A172 (cell line): ENCODE data around the gene KCNJ12. TPM values are rescaled to one million over a fixed set of nuclear protein-coding genes. Genes with fewer than 3 reads are reported as not detected.
"Not testable (repeated sequence)": the region's sequence is repeated elsewhere in the genome, so short reads cannot be mapped to it uniquely, and the experiment has no call there.

Experiments used
- DNase-seq: peaks from one replicate; pipeline ENCODE4 v3.0.0-alpha.2; 2015; ENCODE audit warnings: low spot score
- total RNA-seq: library from RNA; depleted of rRNA; stranded (reverse); fragments of >200 nt; shearing (Covaris generic); gene quantifications from 2 replicates; pipeline ENCODE4 v1.2.3, GENCODE V29; 2014

KCNJ12 gene
- total RNA-seq, 1 experiment from 2014 or later = 0.03 TPM

GRCh38 chr17:21349358-21350050 is 26.7 kb upstream of the KCNJ12 start:
- DNase-seq = not testable (repeated sequence)

DNA sequence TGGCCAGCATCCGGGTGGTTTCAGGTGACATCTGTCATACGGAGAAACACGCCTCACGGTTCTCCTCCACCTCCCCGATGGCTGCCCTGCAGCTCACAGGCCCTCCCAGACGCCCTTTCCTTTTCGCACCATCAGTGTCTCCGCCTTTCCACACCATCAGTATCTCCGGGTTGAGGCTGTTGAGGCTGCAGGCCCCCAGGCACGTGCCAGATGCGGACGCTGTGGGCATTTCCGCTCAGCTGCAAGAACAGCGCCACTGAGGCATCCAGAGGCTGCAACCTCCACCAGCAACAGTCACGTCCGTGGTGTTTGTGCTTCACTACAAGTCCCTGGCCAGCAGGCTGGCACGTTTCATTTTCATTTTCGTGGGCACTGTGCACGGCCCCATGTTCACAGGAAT is 25.7 kb upstream of the KCNJ12 start:
- DNase-seq = not testable (repeated sequence)

GRCh38 chr17:21351366-21352065 is 24.6 kb upstream of the KCNJ12 start:
- no peak for DNase-seq

- DNase-seq = no peak
Measured at GRCh38 chr17:21352221-21352980, 23.8 kb upstream of the KCNJ12 start.

GRCh38 chr17:21352981-21353265 is 23.2 kb upstream of the KCNJ12 start:
- DNase-seq = no peak

- no peak for DNase-seq
Measured at GRCh38 chr17:21353326-21354010, 22.7 kb upstream of the KCNJ12 start.

DNA sequence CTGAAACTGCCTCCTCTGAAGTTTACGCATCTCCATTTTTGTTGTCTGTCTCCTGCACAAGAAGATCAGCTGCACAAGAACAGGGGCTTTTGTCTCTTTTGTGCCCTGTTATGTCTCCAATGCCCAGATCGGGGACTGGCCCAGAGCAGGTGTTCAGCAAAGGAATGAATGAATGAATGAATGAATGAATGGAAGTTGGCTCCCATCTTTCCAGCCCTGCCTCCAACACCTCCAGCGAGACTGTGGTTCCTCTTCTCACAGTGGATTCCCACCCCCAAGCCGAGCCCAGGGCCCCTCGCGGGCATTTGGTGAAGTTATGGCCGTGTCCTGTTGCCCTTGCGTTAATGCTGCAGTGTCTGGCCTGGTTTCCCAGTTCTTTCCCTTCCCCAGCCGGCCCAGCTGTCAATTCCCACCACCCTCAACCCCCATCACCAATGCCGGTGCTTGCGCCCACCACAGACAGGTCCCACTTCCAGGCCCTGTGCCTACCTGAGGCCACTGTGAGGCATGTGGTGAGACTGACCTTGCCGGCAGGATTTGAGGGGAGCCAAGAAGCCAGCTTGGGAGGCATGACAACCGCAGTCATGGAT is 21.3 kb upstream of the KCNJ12 start:
- DNase-seq = no peak

- DNase-seq = no peak
Measured at GRCh38 chr17:21355586-21355985, 20.6 kb upstream of the KCNJ12 start.

GRCh38 chr17:21356537-21357127 is 19.5 kb upstream of the KCNJ12 start:
- DNase-seq = no peak

DNA sequence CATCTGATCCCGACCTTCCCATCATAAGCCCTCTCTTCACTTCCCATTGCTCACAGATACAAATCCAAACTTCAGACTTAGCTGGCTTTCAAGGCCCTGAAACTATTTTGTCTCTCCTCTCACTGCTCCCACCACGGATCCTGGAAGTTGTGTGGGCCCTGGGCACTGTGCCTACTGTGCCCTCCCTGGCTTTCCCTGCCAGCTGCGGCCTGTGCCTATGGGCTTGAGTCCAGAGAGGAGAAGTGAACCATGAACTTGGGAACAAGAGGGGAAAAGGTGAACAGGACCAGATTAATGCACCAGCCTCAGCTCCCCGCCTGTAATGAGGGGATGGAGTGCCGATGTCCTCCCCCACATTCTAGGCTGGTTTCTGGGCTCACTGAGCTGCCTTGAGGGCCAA is 18.9 kb upstream of the KCNJ12 start:
- no peak for DNase-seq

DNA sequence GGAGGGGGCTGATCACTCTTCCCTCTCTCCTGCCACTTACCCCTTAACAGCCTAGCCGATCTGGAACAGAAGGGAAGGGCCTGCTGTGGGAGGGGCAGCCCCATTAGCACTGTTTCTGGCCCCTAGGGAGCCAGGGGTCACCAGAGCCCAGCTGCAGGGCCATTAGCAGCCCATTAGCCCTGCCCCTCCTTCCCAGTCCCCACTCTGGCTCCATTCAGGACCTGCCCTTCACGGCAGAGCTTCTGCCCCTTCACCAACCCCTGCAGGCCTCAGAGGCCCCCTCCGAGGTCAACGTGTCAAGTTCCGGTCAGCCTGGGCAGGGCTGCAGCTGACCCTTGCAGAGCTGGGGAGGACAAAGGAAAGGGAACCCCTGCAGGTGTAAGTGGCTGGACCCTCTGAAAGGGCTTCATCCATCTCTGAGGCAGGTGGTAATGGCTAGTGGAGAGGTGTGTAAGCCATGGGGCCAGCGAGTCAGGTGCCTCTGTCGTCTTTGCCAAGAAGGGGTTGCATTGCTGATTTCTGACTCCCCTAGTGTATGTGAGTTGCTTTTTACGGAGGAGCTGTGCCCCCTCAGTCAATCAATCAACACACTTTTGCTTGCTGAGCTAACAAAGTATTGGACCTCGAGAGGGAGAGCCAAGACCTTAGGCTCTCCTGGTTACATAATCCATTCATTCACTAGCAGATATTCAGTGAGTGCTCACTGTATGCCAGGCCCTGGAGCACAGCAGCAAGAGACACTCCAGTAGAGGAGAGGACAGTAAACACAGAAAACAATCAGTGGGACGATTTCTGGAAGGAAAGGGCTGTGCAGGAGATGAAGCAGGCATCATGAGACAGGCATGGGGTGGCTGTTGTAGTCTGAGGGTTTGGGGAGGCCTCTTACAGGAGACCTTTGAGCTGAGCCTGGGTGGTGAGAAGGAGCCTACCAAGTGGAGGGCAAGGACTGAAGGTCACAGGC is 18.2 kb upstream of the KCNJ12 start:
- DNase-seq = no peak

DNA sequence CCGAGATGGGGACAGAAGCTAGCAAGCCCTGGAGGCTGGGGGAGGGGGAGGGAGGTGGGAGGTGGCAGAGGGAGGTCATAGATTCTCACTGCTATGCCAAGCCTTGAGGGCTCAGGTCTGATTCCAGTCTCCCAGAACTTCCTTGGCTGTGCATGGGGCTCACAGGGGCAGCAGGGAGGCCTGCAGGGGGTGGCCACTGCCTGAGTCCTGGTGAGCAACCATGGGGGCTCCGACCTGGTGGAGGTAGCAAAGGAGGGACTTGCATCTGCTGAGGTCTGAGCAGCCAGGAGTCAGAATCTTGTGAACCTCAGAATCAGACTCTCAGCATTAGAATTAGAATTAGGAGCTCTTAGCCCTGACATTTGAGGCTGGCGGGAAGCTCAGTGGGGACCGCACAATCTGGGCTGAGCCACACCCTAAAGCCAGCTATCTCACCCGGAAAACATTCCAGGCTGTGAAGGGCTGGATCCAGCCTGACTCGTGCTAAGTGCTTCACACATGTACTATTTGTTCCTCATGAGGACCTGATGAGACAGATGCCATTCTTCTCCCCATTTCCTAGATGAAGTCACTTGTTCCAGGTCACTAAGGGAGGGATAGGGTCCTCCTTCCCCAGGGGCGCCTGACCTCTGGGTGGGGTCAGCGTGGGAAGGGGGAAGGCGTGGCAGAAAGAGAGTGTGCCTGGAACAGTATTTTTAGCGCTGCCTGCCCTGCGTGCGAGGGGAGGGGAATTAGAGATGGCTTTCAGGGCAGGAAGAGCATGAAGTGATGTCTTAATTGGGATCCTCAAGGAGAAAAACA is 17.3 kb upstream of the KCNJ12 start:
- peak; percentile 65 for DNase-seq

DNA sequence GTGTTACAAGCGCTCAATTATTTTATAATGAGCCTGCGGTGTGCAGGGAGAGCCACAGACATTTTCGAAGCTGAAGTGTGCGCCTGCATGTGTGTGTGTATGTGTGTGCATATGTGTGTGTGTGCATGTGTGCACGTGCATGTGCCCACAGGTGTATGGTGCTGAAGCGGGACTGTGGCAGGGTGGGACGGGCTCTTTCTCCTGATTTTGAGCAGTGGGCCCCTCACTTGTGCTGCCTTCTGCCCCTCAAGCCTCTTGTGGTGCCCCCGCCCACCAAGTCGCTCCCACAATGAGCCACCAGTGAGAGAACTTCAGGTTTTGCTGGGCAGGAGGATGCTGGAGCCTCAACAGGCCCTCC is 16.7 kb upstream of the KCNJ12 start:
- DNase-seq = no peak

- DNase-seq = peak; percentile 35
Measured at GRCh38 chr17:21360048-21360447, 16.1 kb upstream of the KCNJ12 start.

GRCh38 chr17:21361020-21361809 is 14.9 kb upstream of the KCNJ12 start:
- DNase-seq = no peak

DNA sequence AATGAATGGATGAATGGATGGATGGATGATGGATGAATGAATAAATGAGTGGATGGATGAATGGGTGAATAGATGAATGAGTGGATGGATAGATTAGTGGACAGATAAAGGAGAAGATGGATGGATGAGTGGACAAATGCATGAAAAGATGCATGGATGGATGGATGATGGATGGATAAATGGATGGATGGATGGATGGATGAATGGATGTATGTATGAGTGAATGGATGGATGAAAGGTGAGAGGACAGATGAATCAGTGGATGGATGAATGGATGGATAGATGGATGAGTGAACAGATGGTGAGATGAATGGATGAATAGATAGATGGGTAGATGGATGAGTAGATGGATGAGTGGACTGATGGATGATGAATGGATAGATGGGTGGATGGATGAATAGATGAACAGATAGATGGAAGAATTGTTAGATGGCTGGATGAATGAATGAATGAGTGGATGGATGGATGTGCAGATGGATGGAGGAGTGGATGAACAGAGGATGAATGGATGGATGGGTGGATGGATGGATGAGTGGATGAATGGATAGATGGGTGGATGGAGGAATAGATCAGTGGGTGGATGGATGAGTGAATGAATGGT is 13.7 kb upstream of the KCNJ12 start:
- DNase-seq = no peak

DNA sequence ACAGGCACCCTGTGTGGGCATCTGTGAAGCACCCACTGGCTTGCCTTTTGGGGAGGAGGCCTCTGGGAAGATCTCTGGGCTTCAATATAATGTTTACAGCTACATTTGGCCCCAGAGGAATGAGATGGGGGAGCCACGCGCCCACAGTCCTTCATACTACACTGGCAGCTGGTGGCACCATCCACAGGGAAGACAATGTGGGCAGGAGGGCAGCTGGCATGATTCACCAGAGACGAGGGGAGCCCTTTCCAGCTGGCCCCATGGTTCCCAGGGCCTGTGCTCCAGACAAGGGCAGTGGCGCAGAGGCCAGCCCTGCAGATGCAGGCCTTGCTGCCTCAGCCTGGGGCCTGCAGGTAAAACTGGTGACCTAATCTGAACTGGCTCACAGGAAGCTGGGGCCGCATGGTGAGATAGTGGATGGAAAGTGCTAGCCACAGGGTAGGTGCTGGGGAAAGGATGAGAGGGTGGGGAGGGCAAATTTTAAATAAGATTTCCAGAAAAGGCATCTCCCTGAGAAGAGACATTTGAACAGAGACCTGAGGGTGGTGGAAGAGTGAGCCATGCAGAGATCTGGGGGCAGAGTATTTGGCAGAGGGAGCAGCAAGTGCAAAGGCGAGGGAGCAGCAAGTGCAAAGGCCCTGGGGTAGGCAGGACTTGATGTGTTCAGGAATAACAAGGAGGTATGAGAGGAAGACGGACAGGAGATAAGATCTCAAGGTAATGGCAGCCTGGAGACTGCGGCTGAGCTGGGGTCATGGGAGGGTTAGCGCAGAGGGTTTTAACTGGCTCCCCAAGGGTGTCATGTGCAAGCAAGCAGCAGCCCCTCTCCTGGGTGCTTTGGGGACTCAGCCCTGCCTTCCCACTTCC is 12.1 kb upstream of the KCNJ12 start:
- DNase-seq = no peak
